H9 (cell line): ENCODE measurements around the gene WDHD1. TPM values are rescaled to one million over a fixed set of nuclear protein-coding genes. Genes with fewer than 3 reads are reported as not detected.
"Not testable (repeated sequence)": the region's sequence is repeated elsewhere in the genome, so short reads cannot be mapped to it uniquely, and the experiment has no call there.

ENCODE experiments used
- DNase-seq: peaks from one replicate; pipeline ENCODE4 v3.0.0-alpha.2; 2017
- H2AFZ ChIP-seq: one replicate; pipeline ENCODE4 v1.6.1; 2013; ENCODE audit warnings: mild to moderate bottlenecking, low read length, control low read depth, moderate library complexity
- H2AK5ac ChIP-seq: 2 replicates; pipeline ENCODE4 v1.6.1; 2013; ENCODE audit warnings: low read length, control low read depth, mixed read lengths; ENCODE audit not compliant: insufficient read length
- H2BK120ac ChIP-seq: one replicate; pipeline ENCODE4 v1.6.1; 2013; ENCODE audit warnings: low read depth, mild to moderate bottlenecking, low read length, control low read depth, inconsistent platforms; ENCODE audit not compliant: poor library complexity, severe bottlenecking
- H2BK12ac ChIP-seq: 2 replicates; pipeline ENCODE4 v1.6.1; 2013; ENCODE audit warnings: low read length, control low read depth, mixed read lengths, low read depth; ENCODE audit not compliant: insufficient read length
- H2BK15ac ChIP-seq: 2 replicates; pipeline ENCODE4 v1.6.1; 2013; ENCODE audit warnings: low read depth, low read length, control low read depth
- H2BK20ac ChIP-seq: one replicate; pipeline ENCODE4 v1.6.1; 2013; ENCODE audit warnings: low read depth, mild to moderate bottlenecking, low read length, control low read depth, inconsistent platforms; ENCODE audit not compliant: poor library complexity, severe bottlenecking
- H2BK5ac ChIP-seq: 2 replicates; pipeline ENCODE4 v1.6.1; 2013; ENCODE audit warnings: low read length, control low read depth, mixed read lengths; ENCODE audit not compliant: insufficient read length
- H3K14ac ChIP-seq: 2 replicates; pipeline ENCODE4 v1.6.1; 2013; ENCODE audit warnings: low read length, control low read depth; ENCODE audit not compliant: insufficient read depth
- H3K18ac ChIP-seq: 2 replicates; pipeline ENCODE4 v1.6.1; 2013; ENCODE audit warnings: low read depth, mild to moderate bottlenecking, mixed read lengths, low read length, control low read depth; ENCODE audit not compliant: insufficient read length
- H3K23ac ChIP-seq: 2 replicates; pipeline ENCODE4 v1.6.1; 2013; ENCODE audit warnings: low read length, control low read depth, mixed read lengths, low read depth; ENCODE audit not compliant: insufficient read length
- H3K23me2 ChIP-seq: 2 replicates; pipeline ENCODE4 v1.6.1; 2013; ENCODE audit warnings: low read depth, mild to moderate bottlenecking, mixed read lengths, low read length, control low read depth; ENCODE audit not compliant: insufficient read length, poor library complexity, severe bottlenecking
- H3K27ac ChIP-seq: 2 replicates; pipeline ENCODE4 v1.5.1; 2013; ENCODE audit warnings: low read length, control low read depth, mixed read lengths, low read depth; ENCODE audit not compliant: insufficient read length
- H3K27me3 ChIP-seq: 2 replicates; pipeline ENCODE4 v1.6.1; 2013; ENCODE audit warnings: low read length, control low read depth, inconsistent platforms; ENCODE audit not compliant: insufficient read depth
- H3K4ac ChIP-seq: 2 replicates; pipeline ENCODE4 v1.6.1; 2013; ENCODE audit warnings: low read depth, mild to moderate bottlenecking, control low read depth, inconsistent platforms, low read length, moderate library complexity
- H3K4me1 ChIP-seq: 2 replicates; pipeline ENCODE4 v1.6.1; 2013; ENCODE audit warnings: low read length, control low read depth, inconsistent platforms; ENCODE audit not compliant: insufficient read depth
- H3K4me2 ChIP-seq: 2 replicates; pipeline ENCODE4 v1.6.1; 2013; ENCODE audit warnings: low read length, control low read depth, mixed read lengths; ENCODE audit not compliant: insufficient read length, insufficient read depth
- H3K56ac ChIP-seq: 2 replicates; pipeline ENCODE4 v1.6.1; 2013; ENCODE audit warnings: low read depth, mild to moderate bottlenecking, mixed read lengths, low read length, control low read depth; ENCODE audit not compliant: insufficient read length
- H3K79me1 ChIP-seq: 2 replicates; pipeline ENCODE4 v1.6.1; 2013; ENCODE audit warnings: low read depth, mild to moderate bottlenecking, moderate library complexity, low read length, control low read depth, inconsistent platforms; ENCODE audit not compliant: insufficient read depth, poor library complexity, severe bottlenecking
- H3K79me2 ChIP-seq: 2 replicates; pipeline ENCODE4 v1.6.1; 2013; ENCODE audit warnings: low read length, control low read depth, inconsistent platforms; ENCODE audit not compliant: insufficient read depth
- H3K9ac ChIP-seq: 2 replicates; pipeline ENCODE4 v1.6.1; 2013; ENCODE audit warnings: low read length, control low read depth, mixed read lengths; ENCODE audit not compliant: insufficient read length; ENCODE audit errors: extremely low read depth
- H3K9me3 ChIP-seq: one replicate; pipeline ENCODE4 v1.6.1; 2013; ENCODE audit warnings: low read depth, low read length, inconsistent platforms; ENCODE audit not compliant: control insufficient read depth
- H3T11ph ChIP-seq: one replicate; pipeline ENCODE4 v1.6.1; 2013; ENCODE audit warnings: mild to moderate bottlenecking, low read length, control low read depth, inconsistent platforms
- H4K20me1 ChIP-seq: one replicate; pipeline ENCODE4 v1.6.1; 2013; ENCODE audit not compliant: control insufficient read depth, insufficient read length, insufficient read depth
- H4K5ac ChIP-seq: 2 replicates; pipeline ENCODE4 v1.6.1; 2013; ENCODE audit warnings: low read depth, mild to moderate bottlenecking, mixed read lengths, low read length, control low read depth; ENCODE audit not compliant: insufficient read length
- H4K8ac ChIP-seq: replicated peaks from 2 replicates; pipeline ENCODE4 v1.6.1; 2013; ENCODE audit warnings: low read length, control low read depth, mixed read lengths, low read depth; ENCODE audit not compliant: insufficient read length
- H4K91ac ChIP-seq: 2 replicates; pipeline ENCODE4 v1.6.1; 2013; ENCODE audit warnings: low read depth, mild to moderate bottlenecking, moderate library complexity, mixed read lengths, low read length, control low read depth; ENCODE audit not compliant: insufficient read length
- H3K27ac Mint-ChIP-seq, 3 experiments: 2 replicates in 2 of 3; 3 replicates in 1 of 3; pipeline ENCODE4 v1.8.0; 2020 to 2021; ENCODE audit warnings: mixed read lengths in 3 of 3, mild to moderate bottlenecking in 1 of 3, moderate library complexity in 1 of 3
- H3K27me3 Mint-ChIP-seq: 2 replicates; pipeline ENCODE4 v1.8.0; 2021; ENCODE audit warnings: low read depth, mild to moderate bottlenecking, moderate library complexity, mixed read lengths
- H3K36me3 Mint-ChIP-seq, 3 experiments: 2 replicates in 2 of 3; 3 replicates in 1 of 3; pipeline ENCODE4 v1.8.0; 2020 to 2021; ENCODE audit warnings: low read depth in 3 of 3, mixed read lengths in 3 of 3; ENCODE audit not compliant: insufficient read depth in 1 of 3
- H3K4me1 Mint-ChIP-seq, 2 experiments: 2 replicates each; pipeline ENCODE4 v1.8.0; 2020; ENCODE audit warnings: mixed read lengths in 2 of 2
- H3K4me3 Mint-ChIP-seq, 2 experiments: 2 replicates in 1 of 2; 3 replicates in 1 of 2; pipeline ENCODE4 v1.8.0; 2020 to 2021; ENCODE audit warnings: mild to moderate bottlenecking in 2 of 2, mixed read lengths in 2 of 2, moderate library complexity in 1 of 2
- H3K9me3 Mint-ChIP-seq, 2 experiments: 2 replicates in 1 of 2; 3 replicates in 1 of 2; pipeline ENCODE4 v1.8.0; 2020; ENCODE audit warnings: mild to moderate bottlenecking in 2 of 2, mixed read lengths in 2 of 2, moderate library complexity in 1 of 2
- WGBS: extraction: QIAGEN DNeasy Blood & Tissue Kit; methylation state at CpG from one replicate; pipeline ENCODE4 v1.1.7; 2013; ENCODE audit warnings: missing lambda C conversion rate, low lambda C conversion rate, mixed read lengths; ENCODE audit not compliant: insufficient read length; ENCODE audit errors: extremely low coverage; 5-methylcytosine and 5-hydroxymethylcytosine counted together
- total RNA-seq: library from RNA; stranded (reverse); gene quantifications from 2 replicates; pipeline ENCODE4 v1.2.1, GENCODE V29; 2021

The WDHD1 gene
- total RNA-seq, 1 experiment from 2014 or later = 93.7 TPM

DNA sequence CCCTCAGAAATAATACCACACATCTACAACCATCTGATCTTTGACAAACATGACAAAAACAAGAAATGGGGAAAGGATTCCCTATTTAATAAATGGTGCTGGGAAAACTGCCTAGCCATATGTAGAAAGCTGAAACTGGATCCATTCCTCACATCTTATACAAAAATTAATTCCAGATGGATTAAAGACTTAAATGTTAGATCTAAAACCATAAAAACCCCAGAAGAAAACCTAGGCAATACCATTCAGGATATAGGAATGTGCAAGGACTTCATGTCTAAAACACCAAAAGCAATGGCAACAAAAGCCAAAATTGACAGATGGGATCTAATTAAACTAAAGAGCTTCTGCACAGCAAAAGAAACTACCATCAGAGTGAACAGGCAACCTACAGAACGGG, 74.1 kb downstream of the WDHD1 start:
- H3K9me3 ChIP-seq, H3K79me1 ChIP-seq, H3K18ac ChIP-seq, H3K4ac ChIP-seq, H2BK20ac ChIP-seq, H3K4me1 ChIP-seq, H3K23ac ChIP-seq, H4K91ac ChIP-seq, H3K14ac ChIP-seq, H3K23me2 ChIP-seq, H3K56ac ChIP-seq, H2BK120ac ChIP-seq, H3K79me2 ChIP-seq, H3K27ac Mint-ChIP-seq, H3T11ph ChIP-seq, H3K27me3 Mint-ChIP-seq, H4K20me1 ChIP-seq, H3K4me2 ChIP-seq, H4K8ac ChIP-seq, H2BK5ac ChIP-seq, DNase-seq, H2BK12ac ChIP-seq, H3K4me1 Mint-ChIP-seq, H2AFZ ChIP-seq, H3K4me3 Mint-ChIP-seq, H3K9ac ChIP-seq, H4K5ac ChIP-seq, H3K27ac ChIP-seq, H3K27me3 ChIP-seq, H2AK5ac ChIP-seq, H2BK15ac ChIP-seq: not testable (repeated sequence)
- H3K9me3 Mint-ChIP-seq = peaks cover 22 to 24% of the 10 kb centered on the region in 2 experiments
- H3K36me3 Mint-ChIP-seq = peaks cover 50 to 89% (median 88%) of the 10 kb centered on the region in 3 experiments
- no CpG with 5 or more reads among the region's 1 CpG for WGBS
